NT2/D1 (cell line): ENCODE data around the gene CFAP70.
"Not testable (repeated sequence)": the region's sequence is repeated elsewhere in the genome, so short reads cannot be mapped to it uniquely, and the experiment has no call there.

ENCODE experiments used
- SUZ12 ChIP-seq: IDR thresholded peaks from 2 replicates; pipeline ENCODE4 v1.6.1; 2011; ENCODE audit not compliant: insufficient read length, insufficient read depth; ENCODE audit errors: extremely low read depth
- YY1 ChIP-seq: IDR thresholded peaks from 2 replicates; pipeline ENCODE4 v1.6.1; 2011; ENCODE audit not compliant: insufficient read length, insufficient read depth
- ZNF274 ChIP-seq: IDR thresholded peaks from 2 replicates; pipeline ENCODE4 v1.6.1; 2011; ENCODE audit warnings: mild to moderate bottlenecking, low read depth, low read length

DNA sequence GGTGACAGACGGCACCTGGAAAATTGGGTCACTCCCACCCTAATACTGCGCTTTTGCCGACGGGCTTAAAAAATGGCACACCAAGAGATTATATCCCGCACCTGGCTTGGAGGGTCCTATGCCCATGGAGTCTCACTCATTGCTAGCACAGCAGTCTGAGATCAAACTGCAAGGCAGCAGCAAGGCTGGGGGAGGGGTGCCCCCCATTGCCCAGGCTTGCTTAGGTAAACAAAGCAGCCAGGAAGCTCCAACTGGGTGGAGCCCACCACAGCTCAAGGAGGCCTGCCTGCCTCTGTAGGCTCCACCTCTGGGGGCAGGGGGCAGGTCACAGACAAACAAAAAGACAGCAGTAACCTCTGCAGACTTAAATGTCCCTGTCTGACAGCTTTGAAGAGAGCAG, 35.1 kb downstream of the CFAP70 start:
- TF ChIP-seq ZNF274, SUZ12, YY1: not testable (repeated sequence)
